GM18520 (cell line): ENCODE data around the gene NEAT1.

Source experiments
- ATAC-seq: cut with Tn5 transposase; IDR thresholded peaks from one replicate; pipeline ENCODE4 v1.9.1; 2021; ENCODE audit not compliant: unreplicated experiment

The NEAT1 gene

GRCh38 chr11:65422633-65423515 is at the start of gene NEAT1:
Gene NEAT1 (plus strand): TSS chr11:65422798.
- no peak for ATAC-seq

GRCh38 chr11:65373839-65374580 is 48.6 kb upstream of the NEAT1 start:
- ATAC-seq, result no peak

GRCh38 chr11:65375012-65375411 is 47.6 kb upstream of the NEAT1 start:
- no peak for ATAC-seq

GRCh38 chr11:65376138-65376713 is 46.4 kb upstream of the NEAT1 start:
- no peak for ATAC-seq

- no peak for ATAC-seq
Measured at GRCh38 chr11:65377036-65377435, 45.6 kb upstream of the NEAT1 start.

DNA sequence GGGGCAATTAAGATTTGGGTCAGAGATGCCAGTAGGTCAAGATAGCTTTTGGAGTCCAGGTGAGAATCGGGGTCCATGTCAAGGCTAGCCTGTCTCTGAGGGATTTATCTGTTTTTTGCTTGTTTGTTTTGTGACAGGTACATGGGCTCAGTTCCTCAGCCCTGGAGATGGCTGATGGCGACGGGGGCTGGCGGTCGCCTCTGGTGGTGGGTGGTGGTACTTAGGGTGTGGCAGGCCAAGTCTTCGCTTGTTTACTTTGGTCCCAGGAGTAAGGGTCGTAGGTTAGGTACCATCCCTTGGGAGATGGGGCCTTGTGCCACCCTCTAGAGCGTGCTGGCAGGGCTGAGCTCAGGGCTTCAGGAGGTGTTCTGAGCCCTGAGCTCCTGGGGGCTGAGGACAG is 44.8 kb upstream of the NEAT1 start:
- no peak for ATAC-seq

DNA sequence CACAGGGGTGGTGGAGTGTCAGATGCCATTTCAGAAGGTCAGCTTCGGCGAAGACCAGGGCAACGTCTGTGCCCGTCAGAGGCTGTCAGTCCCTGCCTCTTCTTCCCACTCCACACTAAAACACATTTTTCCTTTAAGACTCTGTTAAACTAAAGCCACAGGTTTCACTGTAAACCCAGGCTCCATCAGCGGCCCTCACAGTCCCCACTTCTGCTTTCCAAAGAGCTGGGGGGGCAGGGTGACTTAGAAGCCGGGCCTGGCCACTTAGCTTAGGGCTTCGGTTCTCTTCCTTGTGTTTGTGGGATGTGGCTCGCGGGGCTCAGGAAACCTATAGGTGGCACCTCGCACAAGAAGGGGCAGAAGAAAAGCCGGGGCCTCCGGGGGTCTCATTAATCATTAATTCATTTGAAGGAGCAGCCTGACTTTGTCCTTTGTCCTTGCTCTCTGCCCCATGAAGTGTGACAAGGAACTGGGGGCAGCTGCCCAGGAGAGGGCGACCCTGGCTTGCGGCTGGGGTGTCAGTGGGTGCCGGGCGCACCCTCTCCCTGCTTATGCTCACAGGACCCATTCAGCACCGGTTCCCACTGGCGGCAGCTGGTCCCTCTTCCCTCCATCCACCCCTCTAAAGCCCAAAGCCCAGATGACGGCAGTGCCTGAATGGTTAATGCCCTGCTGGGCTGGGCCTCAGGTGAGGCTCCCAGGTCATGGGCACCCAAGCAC is 44.2 kb upstream of the NEAT1 start:
- ATAC-seq, result no peak

- ATAC-seq, result no peak
Measured at GRCh38 chr11:65378928-65379638, 43.5 kb upstream of the NEAT1 start.

DNA sequence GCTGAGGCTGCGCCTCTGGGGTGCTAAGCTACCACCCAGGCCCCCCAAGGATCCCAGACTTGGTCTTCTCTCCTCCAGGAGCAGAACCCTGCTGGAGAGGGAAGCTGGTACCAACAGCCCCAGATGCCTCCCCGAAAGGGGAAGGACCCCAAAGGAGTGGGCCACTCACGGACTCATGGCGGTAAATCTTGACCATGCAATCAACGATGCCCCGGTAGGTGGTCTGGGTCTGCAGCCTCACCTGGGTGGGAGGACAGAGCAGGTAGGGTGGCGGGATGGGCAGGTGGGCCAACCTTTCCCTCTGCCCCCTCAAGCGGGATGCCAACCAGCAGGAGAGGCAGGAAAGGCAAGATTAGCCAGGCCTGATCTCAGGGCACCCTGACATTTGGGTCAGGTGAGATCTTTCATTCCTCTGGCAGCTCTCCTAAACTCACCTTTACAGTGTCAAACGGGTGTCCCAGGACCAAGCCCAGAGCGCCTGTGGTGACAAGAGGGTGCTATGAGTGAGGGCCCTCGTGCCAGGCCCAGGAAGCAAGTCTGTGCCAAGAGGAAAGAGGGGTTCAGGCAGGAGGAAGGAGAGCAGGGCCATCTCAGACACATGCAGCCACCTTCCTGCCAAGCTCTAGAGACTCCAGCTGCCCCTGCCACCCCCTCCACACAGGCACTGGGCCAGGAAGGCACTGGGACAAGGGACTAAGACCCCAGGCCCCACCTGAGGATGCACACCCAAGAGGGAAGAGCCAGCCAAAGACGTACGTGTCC is 42.7 kb upstream of the NEAT1 start:
- ATAC-seq, result no peak

DNA sequence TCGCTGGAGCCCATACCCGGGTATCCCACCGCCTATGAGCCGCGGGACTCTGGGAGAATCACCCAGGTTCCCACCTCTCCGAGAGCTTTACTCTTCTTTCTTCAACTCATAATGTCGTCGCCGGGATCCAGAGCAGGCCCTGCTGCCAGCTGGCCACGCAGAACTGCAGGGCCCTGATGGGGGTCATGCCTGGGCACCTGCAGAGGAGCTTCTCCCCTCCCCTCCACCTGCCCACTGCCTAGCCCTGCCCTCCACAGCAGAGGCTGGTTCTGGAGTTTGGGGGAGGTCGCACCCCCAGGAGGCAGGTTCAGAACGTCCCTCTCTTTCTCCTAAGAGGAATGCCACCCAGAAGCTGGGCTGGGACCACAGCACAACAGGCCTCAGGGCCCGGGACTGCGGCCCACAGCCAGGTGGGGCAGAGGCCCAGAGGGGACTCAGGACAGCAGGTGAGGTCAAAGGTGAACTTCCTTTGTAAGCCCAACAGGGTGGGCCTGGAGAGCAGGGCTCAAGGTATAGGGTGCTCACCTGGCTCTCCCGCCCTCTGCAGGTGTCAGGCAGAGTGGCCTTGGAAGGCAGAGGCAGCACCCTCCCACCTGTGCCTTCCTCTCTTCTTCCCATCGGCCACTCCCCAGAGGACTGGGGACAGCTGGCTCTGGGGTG is 42.0 kb upstream of the NEAT1 start:
- no peak for ATAC-seq

- peak; percentile 1 for ATAC-seq
Measured at GRCh38 chr11:65381716-65382032, 40.9 kb upstream of the NEAT1 start.

GRCh38 chr11:65382033-65382803 is 40.4 kb upstream of the NEAT1 start, which contains the start of gene SLC25A45:
Gene SLC25A45 (minus strand): TSS chr11:65382646. CDS start chr11:65381951, 695 bp downstream.
- ATAC-seq, result peak; percentile 55

- no peak for ATAC-seq
Measured at GRCh38 chr11:65382804-65383368, 39.7 kb upstream of the NEAT1 start.

- ATAC-seq, result no peak
Measured at GRCh38 chr11:65383778-65384177, 38.8 kb upstream of the NEAT1 start.

DNA sequence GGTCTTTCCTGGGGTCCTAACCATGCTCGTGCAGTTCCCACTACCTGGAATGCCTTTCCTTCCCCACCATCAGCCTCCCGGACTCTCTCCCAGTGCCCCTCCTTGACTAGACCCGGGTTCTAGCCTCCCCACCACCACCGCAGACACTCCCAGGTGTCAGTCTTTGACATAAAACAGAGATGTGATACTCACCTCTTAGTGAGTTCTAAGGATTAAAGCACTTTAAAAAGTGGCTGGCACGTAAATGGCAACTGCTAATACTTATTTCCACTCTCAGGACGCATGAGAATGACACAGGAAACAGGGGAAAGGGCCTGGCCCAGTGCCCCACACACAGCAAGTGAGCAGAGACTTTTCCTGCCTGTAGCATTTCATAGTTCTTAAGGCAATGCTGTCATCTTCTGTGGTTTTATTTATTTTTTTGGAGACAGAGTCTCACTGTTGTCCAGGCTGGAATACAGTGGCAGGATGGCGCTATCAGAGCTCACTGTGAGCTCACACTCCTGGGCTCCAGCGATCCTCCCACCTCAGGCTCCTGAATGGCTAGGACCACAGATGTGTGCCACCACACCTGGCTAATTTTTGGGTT is 38.2 kb upstream of the NEAT1 start:
- ATAC-seq, result no peak

GRCh38 chr11:65386307-65387140 is 36.1 kb upstream of the NEAT1 start, which contains the start of gene FRMD8:
Gene FRMD8 (plus strand): TSS chr11:65386637. CDS start chr11:65387037, 400 bp downstream.
- ATAC-seq, result peak; percentile 40

DNA sequence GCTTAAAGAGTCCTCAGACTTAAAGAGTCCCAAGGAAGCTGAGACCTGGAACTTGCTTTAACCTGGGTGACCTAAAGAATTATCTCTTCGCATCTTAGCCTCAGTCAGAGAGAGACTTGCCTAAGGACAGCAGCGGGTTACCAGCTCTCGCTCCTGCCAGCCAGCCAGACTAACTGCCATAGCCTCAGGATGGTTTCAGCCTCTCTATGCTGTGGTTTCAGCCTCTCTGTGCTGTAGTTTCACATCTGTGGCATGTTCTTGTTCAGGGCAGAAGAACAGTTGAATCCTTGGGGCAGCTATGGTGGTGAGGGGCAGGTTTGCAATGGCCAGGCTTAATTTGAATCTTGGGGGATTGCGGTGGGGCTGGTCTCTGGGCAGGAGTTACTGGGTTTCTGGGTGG is 33.9 kb upstream of the NEAT1 start:
- ATAC-seq, result no peak
